Measurements from ENCODE around the gene PTPRN2.

PTPRN2 gene

DNA sequence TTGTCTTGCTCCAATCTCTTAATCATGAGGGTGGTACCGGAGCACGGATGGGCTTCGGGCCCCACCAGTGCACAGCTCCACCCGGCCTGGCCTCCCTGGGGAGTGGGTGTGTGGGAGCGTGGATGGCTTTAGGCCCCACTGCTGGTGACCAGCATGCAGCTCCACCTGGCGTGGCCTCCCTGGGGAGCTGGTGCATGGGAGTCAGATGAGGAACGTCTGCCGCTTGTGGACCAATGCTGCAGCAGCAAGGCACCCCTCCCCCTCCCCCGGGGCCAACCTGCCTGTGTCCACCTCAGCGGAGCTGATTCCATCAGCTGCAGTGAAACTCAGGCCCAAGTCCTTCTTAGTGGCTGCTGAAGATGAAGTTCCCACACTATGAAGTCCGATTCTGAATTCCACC is 511.4 kb downstream of the PTPRN2 start:
- H3K9ac ChIP-seq: no peak overlapping the region
- H3K79me2 ChIP-seq: no peaks in the 10 kb centered on the region
- H3K4me1 ChIP-seq: no peaks in the 10 kb centered on the region
- no peak overlapping the region for H3K27ac ChIP-seq
- H3K4me3 ChIP-seq (ENCODE audit: low read depth, low read length): no peak overlapping the region
- H3K36me3 ChIP-seq (ENCODE audit: control insufficient read depth, insufficient read depth, low read length): no peaks in the 10 kb centered on the region
- H2AFZ ChIP-seq: no peak overlapping the region
- no peaks in the 10 kb centered on the region for H3K9me3 ChIP-seq (ENCODE audit: control insufficient read depth, low read length)
- no peak overlapping the region for H3K4me2 ChIP-seq (ENCODE audit: low read length)
- TF ChIP-seq, protein P1, sequence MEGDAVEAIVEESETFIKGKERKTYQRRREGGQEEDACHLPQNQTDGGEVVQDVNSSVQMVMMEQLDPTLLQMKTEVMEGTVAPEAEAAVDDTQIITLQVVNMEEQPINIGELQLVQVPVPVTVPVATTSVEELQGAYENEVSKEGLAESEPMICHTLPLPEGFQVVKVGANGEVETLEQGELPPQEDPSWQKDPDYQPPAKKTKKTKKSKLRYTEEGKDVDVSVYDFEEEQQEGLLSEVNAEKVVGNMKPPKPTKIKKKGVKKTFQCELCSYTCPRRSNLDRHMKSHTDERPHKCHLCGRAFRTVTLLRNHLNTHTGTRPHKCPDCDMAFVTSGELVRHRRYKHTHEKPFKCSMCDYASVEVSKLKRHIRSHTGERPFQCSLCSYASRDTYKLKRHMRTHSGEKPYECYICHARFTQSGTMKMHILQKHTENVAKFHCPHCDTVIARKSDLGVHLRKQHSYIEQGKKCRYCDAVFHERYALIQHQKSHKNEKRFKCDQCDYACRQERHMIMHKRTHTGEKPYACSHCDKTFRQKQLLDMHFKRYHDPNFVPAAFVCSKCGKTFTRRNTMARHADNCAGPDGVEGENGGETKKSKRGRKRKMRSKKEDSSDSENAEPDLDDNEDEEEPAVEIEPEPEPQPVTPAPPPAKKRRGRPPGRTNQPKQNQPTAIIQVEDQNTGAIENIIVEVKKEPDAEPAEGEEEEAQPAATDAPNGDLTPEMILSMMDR (IDR thresholded peaks at IDR 0.05): no peak
- no peaks in the 10 kb centered on the region for H3K27me3 ChIP-seq (ENCODE audit: control insufficient read depth, insufficient read depth, low read length)

DNA sequence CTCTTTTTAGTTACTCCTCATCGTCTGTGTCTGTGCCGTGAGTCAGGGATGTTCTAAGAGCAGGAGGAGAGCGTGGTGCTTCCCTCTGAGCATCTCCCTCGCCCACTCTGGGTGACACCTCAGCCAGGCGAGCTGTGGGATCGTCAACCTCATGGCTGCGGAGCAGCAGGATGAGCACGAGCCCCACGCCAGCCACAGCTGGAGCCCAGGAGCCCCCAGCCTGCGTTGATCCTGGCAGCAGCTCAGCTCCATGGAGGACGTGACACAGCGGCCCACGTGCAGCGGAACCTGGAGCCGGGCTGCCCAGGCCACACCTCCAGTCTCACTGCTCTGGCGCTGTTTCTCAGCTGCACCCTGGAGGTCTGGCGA is 512.0 kb downstream of the PTPRN2 start:
- no peak overlapping the region for H3K9ac ChIP-seq
- H2AFZ ChIP-seq: no peak overlapping the region
- H3K9me3 ChIP-seq (ENCODE audit: control insufficient read depth, low read length): no peaks in the 10 kb centered on the region
- TF ChIP-seq, protein P1 (IDR thresholded peaks at IDR 0.05): no peak
- no peak overlapping the region for H3K4me2 ChIP-seq (ENCODE audit: low read length)
- no peak overlapping the region for H3K27ac ChIP-seq
- H3K4me3 ChIP-seq (ENCODE audit: low read depth, low read length): no peak overlapping the region
- no peaks in the 10 kb centered on the region for H3K27me3 ChIP-seq (ENCODE audit: control insufficient read depth, insufficient read depth, low read length)
- no peaks in the 10 kb centered on the region for H3K36me3 ChIP-seq (ENCODE audit: control insufficient read depth, insufficient read depth, low read length)
- H3K79me2 ChIP-seq: no peaks in the 10 kb centered on the region
- H3K4me1 ChIP-seq: no peaks in the 10 kb centered on the region

DNA sequence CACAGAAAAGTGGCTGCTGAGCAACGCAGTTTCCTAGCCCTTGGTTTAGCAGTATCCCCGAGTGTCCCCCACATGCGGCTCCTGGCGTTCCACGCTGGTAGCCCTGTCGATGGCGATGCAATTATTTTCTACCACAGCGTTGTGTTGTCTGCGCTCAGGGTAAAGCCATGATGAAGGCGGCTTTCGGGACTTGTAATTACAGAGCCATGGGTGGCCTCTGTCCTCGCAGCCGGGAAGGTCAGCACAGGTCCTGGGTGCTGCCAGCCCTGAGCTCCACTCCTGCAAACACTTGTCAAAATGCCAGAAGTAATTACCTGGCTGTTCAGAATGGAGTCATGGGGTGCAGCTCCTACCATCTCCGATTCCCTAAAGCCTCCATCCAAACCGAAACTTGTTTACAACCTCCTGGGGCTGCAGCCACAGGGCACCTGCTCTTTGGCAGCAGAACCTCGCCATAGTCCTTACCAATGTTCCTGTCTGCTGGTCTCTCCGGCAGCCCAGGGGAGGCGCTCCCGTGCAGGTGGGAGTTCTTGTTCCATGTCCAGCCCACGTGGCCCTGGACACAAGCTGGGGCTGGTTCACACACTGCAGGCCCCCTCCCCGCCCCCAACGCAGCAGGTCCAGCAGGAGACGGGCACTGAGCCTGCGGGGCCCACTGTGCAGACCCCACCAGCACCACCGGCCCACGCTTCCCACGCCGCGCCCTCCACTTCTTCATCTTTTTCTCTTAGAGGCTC is 512.6 kb downstream of the PTPRN2 start:
- H3K9me3 ChIP-seq (ENCODE audit: control insufficient read depth, low read length): no peaks in the 10 kb centered on the region
- TF ChIP-seq, protein P1 (IDR thresholded peaks at IDR 0.05): no peak

DNA sequence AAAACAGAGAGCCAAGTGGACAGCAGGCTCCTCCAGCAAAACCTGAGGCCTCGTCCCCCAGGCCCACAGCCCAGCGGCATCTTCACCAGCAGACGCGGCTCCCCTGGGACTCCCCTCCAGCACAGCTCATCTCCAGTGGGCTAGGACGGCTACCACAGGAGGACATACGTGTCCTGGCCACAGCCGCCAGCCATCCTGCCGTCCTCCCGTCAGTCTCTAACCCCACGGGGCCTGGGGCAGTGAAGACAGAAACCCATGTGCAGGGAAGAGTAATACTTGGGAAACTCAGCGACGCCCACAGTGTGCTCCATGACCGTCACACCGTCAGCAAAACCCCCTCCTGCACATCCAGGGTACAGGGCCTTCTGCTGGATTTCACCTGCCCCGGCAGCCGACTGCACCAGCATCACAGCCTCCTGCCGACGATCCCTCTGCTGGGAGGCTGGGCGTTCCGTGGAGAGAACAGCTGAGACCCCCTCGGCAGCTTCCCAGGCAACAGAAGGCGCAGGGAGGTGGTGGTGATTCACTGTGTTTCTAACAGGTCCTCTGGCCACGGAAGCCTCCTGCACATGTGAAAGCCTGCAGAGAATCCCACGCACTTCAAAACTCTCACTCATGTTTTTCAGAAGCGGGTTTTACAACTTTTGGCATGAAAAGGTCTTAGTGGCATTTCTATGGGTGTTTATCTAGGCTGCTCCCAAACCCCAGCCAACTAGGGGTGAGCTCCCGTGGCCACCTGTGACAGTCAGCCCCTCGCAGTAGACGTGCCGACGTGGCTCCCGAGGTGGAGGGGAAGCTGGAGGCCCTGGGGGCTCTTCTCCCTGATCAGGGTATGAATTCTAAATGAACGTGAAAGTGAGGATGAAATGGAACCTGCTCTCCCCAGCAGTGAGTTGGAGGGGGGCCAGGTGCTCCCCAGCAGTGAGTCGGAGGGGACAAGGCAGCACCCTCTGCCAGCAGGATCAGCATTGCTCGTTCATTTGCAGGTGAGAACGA is 513.5 kb downstream of the PTPRN2 start:
- Histone ChIP-seq H3K36me3 (ENCODE audit: control insufficient read depth, insufficient read depth, low read length) (no peaks in the 10 kb centered on the region), H3K4me3 (ENCODE audit: low read depth, low read length) (no peak overlapping the region), H2AFZ (no peak overlapping the region), H3K27ac (no peak overlapping the region), H3K4me1 (no peaks in the 10 kb centered on the region), H3K27me3 (ENCODE audit: control insufficient read depth, insufficient read depth, low read length) (no peaks in the 10 kb centered on the region), H3K4me2 (ENCODE audit: low read length) (no peak overlapping the region), H3K9me3 (ENCODE audit: control insufficient read depth, low read length) (no peaks in the 10 kb centered on the region), H3K9ac (no peak overlapping the region), H3K79me2 (no peaks in the 10 kb centered on the region)
- TF ChIP-seq, protein P1 (IDR thresholded peaks at IDR 0.05): no peak

More for the DNA sequence above, 512.6 kb downstream of the PTPRN2 start:
- Histone ChIP-seq H3K9ac (no peak overlapping the region), H3K36me3 (ENCODE audit: control insufficient read depth, insufficient read depth, low read length) (no peaks in the 10 kb centered on the region), H3K79me2 (no peaks in the 10 kb centered on the region), H3K4me1 (no peaks in the 10 kb centered on the region), H3K4me3 (ENCODE audit: low read depth, low read length) (no peak overlapping the region), H3K27me3 (ENCODE audit: control insufficient read depth, insufficient read depth, low read length) (no peaks in the 10 kb centered on the region), H2AFZ (no peak overlapping the region), H3K4me2 (ENCODE audit: low read length) (no peak overlapping the region), H3K27ac (no peak overlapping the region)

All from parathyroid adenoma (tissue), 2 donors.